Measurements from ENCODE around the gene DAAM2. TPM values are rescaled to one million over a fixed set of nuclear protein-coding genes. Genes with fewer than 3 reads are reported as not detected.

DAAM2 gene
- total and polyA plus RNA-seq, 9 of the 15 experiments (the other 6 are each of a cell fraction or from before 2014, with no cell fraction given), result 0.01 to 0.07 TPM; not detected in 7

- no peak overlapping the region for H3K4me3 ChIP-seq
- no peaks in the 10 kb centered on the region for H3K9me1 ChIP-seq (ENCODE audit: control insufficient read depth, insufficient read depth, low read length)
- intact Hi-C loops (cut with micrococcal nuclease) (no loop called here), in situ Hi-C loops (cut with MboI) (no loop called here)
- ATAC-seq (no peak), FAIRE-seq (no peak), DNase-seq (ENCODE audit: extremely low read depth in 1 of 4, low spot score in 3 of 4) (no peak)
- peaks cover 2 to 7% of the 10 kb centered on the region in 2 experiments; a peak in 2 of 5 replicates for H3K27me3 ChIP-seq (ENCODE audit: control insufficient read depth in 2 of 2, insufficient read depth in 2 of 2, low read length in 2 of 2)
- CTCF ChIA-PET (ENCODE audit: low intra/inter-chr PET ratio), result no interaction called here
- no peaks in the 10 kb centered on the region for H3K9me3 ChIP-seq (replicated peaks; ENCODE audit: control insufficient read depth, insufficient read depth, low read depth, low read length)
- POLR2A ChIA-PET, result interaction anchor here (0.9 kb wide), 1 partner anchor 22 kb away, joined by 3 read pairs; no protein-coding TSS in a partner anchor
- no peaks in the 10 kb centered on the region for H3K4me1 ChIP-seq (replicated peaks in 1 of 2; ENCODE audit: control insufficient read depth in 2 of 2, insufficient read depth in 2 of 2, low read length in 2 of 2)
- H4K20me1 ChIP-seq (replicated peaks; ENCODE audit: control insufficient read depth, insufficient read depth, low read length), result no peaks in the 10 kb centered on the region; the same call in 1 of the 2 replicates
- no TSS peak for BruUV-seq (replicated peaks)
- WGBS (ENCODE audit: insufficient coverage, low coverage, missing lambda C conversion rate), result 0% methylated on average over 1 of the region's 1 CpG
- H3K4me2 ChIP-seq (ENCODE audit: insufficient read depth, low read length), result no peak overlapping the region
- H3K79me2 ChIP-seq (ENCODE audit: control insufficient read depth, insufficient read depth, low read length), result no peaks in the 10 kb centered on the region
- H3K27ac ChIP-seq (ENCODE audit: extremely low read depth, low read depth, low read length), result no peak overlapping the region
- no peak overlapping the region for H3K9ac ChIP-seq (ENCODE audit: insufficient read depth in 1 of 2, low read depth in 2 of 2, low read length in 2 of 2)
- H2AFZ ChIP-seq (ENCODE audit: low read depth, low read length), result no peak overlapping the region
- H3K36me3 ChIP-seq (ENCODE audit: control insufficient read depth, insufficient read depth, low read length), result no peaks in the 10 kb centered on the region
- TF ChIP-seq PPARD (CRISPR knock-in tag; IDR thresholded peaks at IDR 0.05) (no peak), BCLAF1 (IDR thresholded peaks at IDR 0.05; ENCODE audit: borderline replicate concordance in 1 of 2, control insufficient read depth in 1 of 2, low read depth in 2 of 2, low read length in 1 of 2) (no peak), MTA3 (IDR thresholded peaks at IDR 0.05; ENCODE audit: borderline replicate concordance) (no peak), ZFP1 (CRISPR knock-in tag; IDR thresholded peaks at IDR 0.05) (no peak), ZBTB40 (IDR thresholded peaks at IDR 0.05) (no peak), ZBTB40 (CRISPR knock-in tag; IDR thresholded peaks at IDR 0.05) (no peak), RNF219 (CRISPR knock-in tag; IDR thresholded peaks at IDR 0.05) (no peak), ZC3H11A (IDR thresholded peaks at IDR 0.05; ENCODE audit: low read depth, low read length) (no peak)
Measured at GRCh38 chr6:39839445-39839844, 47.3 kb downstream of the DAAM2 start.
